H1 (cell line): ENCODE data around the gene ACSM3.

Experiments
- CHD7 ChIP-seq: fragments of 300-600 bp; sonication (generic); IDR thresholded peaks from 2 replicates; pipeline ENCODE4 v1.7.1; 2012; ENCODE audit warnings: low read length, moderate library complexity, mild to moderate bottlenecking, inconsistent platforms; ENCODE audit not compliant: insufficient replicate concordance
- EP300 ChIP-seq, 2 experiments: IDR thresholded peaks; 1 replicate in 1 of 2; 2 replicates in 1 of 2; pipeline ENCODE4 v1.6.1; 2011 to 2012; ENCODE audit warnings: low read depth in 2 of 2, low read length in 2 of 2, mild to moderate bottlenecking in 2 of 2, borderline replicate concordance in 1 of 2, inconsistent platforms in 1 of 2, moderate library complexity in 1 of 2
- EZH2 ChIP-seq: fragments of 200-600 bp; sonication (generic); IDR thresholded peaks from 2 replicates; pipeline ENCODE4 v1.7.1; 2012; ENCODE audit warnings: low read depth, mild to moderate bottlenecking, moderate library complexity, low read length, inconsistent platforms; ENCODE audit not compliant: severe bottlenecking
- NANOG ChIP-seq: IDR thresholded peaks from 2 replicates; pipeline ENCODE4 v1.6.1; 2011; ENCODE audit warnings: low read length, low read depth, mild to moderate bottlenecking, inconsistent platforms; ENCODE audit not compliant: insufficient read depth, poor library complexity, severe bottlenecking
- POLR2A ChIP-seq, 2 experiments: IDR thresholded peaks; 1 replicate in 1 of 2; 2 replicates in 1 of 2; pipeline ENCODE4 v1.6.1; 2011; ENCODE audit warnings: low read depth in 2 of 2, low read length in 2 of 2, mild to moderate bottlenecking in 2 of 2; ENCODE audit errors: control extremely low read depth in 1 of 2
- SIRT6 ChIP-seq: IDR thresholded peaks from one replicate; pipeline ENCODE4 v1.7.1; 2012; ENCODE audit warnings: low read length, inconsistent platforms
- SP4 ChIP-seq: IDR thresholded peaks from 2 replicates; pipeline ENCODE4 v1.6.1; 2012; ENCODE audit warnings: low read length, inconsistent platforms
- YY1 ChIP-seq: IDR thresholded peaks from 2 replicates; pipeline ENCODE4 v1.6.1; 2011; ENCODE audit warnings: low read depth, mild to moderate bottlenecking, low read length
- ZNF274 ChIP-seq: IDR thresholded peaks from 2 replicates; pipeline ENCODE4 v1.7.0; 2012; ENCODE audit warnings: low read length, borderline replicate concordance; ENCODE audit errors: extremely low read depth
- TF ChIP-seq, protein P1 (sequence below), 3 experiments: IDR thresholded peaks; 1 replicate in 2 of 3; 2 replicates in 1 of 3; pipeline versions ENCODE4 v1.5.1 to v1.6.1; 2011; ENCODE audit warnings: low read length in 3 of 3, mild to moderate bottlenecking in 3 of 3, inconsistent platforms in 2 of 3, low read depth in 1 of 3, moderate library complexity in 1 of 3; ENCODE audit not compliant: insufficient read depth in 1 of 3; ENCODE audit errors: control extremely low read depth in 1 of 3
- TF ChIP-seq, protein P2 (sequence below): IDR thresholded peaks from 2 replicates; pipeline ENCODE4 v1.6.1; 2012; ENCODE audit warnings: inconsistent platforms
- TF ChIP-seq, protein P3 (sequence below): IDR thresholded peaks from 2 replicates; pipeline ENCODE4 v1.6.1; 2012; ENCODE audit warnings: inconsistent platforms

DNA sequence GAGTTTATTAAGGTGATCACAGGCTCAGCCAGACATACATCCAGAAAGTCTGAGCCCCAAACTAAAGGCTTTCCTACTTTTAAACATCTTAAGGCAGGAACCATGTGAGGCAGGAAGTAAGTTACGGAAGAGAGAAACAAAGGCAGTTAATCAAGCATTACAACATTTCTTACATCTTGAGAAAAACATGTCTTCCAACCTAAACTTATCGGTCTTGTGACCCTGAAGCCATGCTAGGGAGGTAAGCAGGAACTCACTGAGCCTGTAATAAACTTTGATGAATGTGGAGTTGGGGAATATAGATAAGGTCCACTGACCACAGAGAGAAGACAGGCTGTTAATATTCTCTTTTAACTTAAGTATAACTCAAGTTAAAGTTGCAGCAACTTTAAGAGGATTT, 3.5 kb upstream of the ACSM3 start:
- TF ChIP-seq, protein P1, sequence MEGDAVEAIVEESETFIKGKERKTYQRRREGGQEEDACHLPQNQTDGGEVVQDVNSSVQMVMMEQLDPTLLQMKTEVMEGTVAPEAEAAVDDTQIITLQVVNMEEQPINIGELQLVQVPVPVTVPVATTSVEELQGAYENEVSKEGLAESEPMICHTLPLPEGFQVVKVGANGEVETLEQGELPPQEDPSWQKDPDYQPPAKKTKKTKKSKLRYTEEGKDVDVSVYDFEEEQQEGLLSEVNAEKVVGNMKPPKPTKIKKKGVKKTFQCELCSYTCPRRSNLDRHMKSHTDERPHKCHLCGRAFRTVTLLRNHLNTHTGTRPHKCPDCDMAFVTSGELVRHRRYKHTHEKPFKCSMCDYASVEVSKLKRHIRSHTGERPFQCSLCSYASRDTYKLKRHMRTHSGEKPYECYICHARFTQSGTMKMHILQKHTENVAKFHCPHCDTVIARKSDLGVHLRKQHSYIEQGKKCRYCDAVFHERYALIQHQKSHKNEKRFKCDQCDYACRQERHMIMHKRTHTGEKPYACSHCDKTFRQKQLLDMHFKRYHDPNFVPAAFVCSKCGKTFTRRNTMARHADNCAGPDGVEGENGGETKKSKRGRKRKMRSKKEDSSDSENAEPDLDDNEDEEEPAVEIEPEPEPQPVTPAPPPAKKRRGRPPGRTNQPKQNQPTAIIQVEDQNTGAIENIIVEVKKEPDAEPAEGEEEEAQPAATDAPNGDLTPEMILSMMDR (IDR thresholded peaks at IDR 0.05; ENCODE audit: control extremely low read depth in 1 of 3, insufficient read depth in 1 of 3, low read depth in 1 of 3, low read length in 3 of 3), result no peak
- TF ChIP-seq EZH2, result no peak
- no peak for TF ChIP-seq ZNF274
- no peak for TF ChIP-seq YY1
- no peak for TF ChIP-seq NANOG
- TF ChIP-seq SP4, result no peak
- TF ChIP-seq POLR2A (IDR thresholded peaks at IDR 0.05; ENCODE audit: control extremely low read depth in 1 of 2, low read depth in 2 of 2, low read length in 2 of 2), result no peak
- no peak for TF ChIP-seq EP300 (IDR thresholded peaks at IDR 0.05; ENCODE audit: borderline replicate concordance in 1 of 2, low read depth in 2 of 2, low read length in 2 of 2)
- TF ChIP-seq CHD7, result no peak
- TF ChIP-seq, protein P2, sequence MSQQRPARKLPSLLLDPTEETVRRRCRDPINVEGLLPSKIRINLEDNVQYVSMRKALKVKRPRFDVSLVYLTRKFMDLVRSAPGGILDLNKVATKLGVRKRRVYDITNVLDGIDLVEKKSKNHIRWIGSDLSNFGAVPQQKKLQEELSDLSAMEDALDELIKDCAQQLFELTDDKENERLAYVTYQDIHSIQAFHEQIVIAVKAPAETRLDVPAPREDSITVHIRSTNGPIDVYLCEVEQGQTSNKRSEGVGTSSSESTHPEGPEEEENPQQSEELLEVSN, result no peak
- TF ChIP-seq, protein P3, sequence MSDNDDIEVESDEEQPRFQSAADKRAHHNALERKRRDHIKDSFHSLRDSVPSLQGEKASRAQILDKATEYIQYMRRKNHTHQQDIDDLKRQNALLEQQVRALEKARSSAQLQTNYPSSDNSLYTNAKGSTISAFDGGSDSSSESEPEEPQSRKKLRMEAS, result no peak
- TF ChIP-seq SIRT6, result no peak
